GM18870 (cell line): Measurements from ENCODE around the gene ZNF609.
A peak's percentile ranks its signal among the peaks of the same experiment; 100 is the strongest.

Experiments
- ATAC-seq: cut with Tn5 transposase; IDR thresholded peaks from one replicate; pipeline ENCODE4 v1.9.1; 2021; ENCODE audit warnings: moderate library complexity; ENCODE audit not compliant: unreplicated experiment

Gene ZNF609

DNA sequence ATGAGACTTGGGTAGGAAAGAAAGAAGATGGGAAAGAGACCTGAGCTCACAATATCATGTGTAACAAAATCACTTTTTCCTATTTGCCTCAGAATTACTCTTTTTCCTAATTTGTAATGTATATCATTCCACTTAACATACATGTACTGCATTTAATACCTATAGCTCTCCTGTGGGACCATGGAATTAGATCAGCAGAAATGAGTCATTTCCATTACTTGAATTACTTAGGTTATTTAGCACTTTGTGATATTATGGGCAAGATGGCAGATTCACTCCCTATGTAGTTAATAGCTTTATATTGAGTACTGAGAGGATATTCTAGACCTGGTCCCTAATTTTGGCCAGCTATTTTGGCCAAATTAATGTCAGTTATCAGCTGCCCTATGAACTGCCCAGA lies 70.5 kb downstream of the ZNF609 start:
- no peak for ATAC-seq

DNA sequence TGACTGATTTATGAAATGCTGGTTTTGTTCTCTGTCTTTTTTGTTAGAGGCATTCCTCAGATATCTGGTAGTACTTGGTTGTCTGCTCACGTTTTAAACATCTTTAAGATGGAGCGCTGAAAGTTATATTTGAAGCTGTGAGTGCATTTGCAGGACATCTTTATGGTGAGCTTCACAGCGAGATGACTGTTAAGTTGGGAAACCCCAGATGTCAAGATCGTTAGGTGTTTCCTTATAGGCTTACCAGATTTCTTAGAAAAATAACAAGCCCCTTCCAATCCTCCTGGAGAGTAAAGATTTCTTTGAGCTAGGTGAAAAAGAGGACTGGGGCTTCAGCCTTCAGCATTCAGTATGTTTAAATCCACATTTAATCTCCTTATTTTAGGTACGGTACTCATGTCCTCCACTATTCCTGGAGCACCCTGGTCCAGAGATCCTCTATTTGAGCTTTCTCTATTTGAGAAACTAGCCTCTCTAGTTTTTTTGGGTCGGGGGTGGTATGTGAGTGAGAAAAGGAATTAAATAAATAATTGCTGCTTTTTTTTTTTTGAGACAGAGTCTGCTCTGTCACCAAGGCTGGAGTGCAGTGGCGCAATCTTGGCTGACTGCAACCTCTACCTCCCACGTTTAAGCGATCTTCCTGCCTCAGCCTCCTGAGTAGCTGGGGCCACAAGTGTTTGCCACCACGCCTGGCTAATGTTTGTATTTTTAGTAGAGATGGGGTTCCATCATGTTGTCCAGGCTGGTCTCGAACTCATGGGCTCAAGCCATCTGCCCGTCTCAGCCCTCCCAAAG lies 72.3 kb downstream of the ZNF609 start:
- ATAC-seq = no peak

DNA sequence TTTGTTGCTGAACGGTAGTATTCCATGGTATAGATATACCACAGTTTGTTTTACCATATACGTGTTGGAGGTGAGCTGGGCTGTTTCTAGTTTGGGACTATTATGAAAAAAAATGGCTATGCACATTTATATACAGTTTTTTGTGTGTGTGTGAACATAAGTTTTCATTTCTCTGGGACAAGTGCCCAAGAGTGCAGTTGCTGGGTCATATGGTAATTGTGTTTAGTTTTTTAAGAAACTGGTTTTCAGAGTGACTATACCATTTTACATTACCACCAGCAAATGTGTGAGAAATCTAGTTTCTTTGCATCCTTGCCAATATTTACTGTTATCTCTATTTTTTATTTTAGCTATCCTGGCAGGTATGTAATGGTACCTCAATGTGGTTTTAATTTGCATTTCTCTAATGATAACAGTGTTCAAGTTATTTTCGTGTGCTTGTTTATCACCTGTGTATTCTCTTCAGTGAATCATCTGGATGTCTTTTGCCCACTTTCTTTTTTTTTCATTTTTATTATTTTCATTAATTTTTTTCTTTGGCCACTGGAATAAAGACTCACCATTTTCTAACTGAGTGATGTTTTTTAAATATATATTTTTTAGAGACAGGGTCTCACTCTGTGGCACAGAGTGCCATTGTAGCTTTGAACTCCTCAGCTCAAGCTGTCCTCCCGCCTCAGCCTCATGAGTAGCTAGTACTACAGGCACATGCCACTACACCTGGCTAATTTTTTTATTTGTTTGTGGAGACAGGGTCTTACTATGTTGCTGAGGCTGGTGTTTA lies 75.3 kb downstream of the ZNF609 start:
- no peak for ATAC-seq

DNA sequence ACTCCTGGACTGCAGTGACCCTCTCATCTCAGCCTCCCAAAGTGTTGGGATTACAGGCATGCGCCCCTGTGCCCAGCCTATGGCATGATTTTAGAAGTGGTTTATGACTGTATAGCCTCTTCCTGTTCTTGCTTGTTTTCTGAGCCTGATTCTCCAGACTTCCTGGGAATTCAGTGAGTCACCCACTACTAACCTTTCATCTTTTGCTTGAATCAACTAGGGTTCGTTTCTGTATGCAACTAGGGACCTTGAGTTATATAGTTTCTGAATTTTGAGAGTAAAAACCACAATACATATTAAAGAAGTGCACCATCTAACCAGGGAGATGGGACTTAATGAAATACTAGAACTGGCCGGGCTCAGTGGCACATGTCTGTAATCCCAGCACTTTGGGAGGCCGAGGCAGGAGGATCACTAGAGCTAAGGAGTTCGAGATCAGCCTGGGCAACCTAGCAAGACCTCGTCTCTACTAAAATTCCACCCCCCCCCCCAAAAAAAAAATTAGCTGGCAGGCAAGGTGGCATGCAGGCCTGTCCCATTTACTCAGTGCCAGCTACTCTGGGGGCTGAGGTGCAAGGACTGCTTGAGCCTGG lies 76.0 kb downstream of the ZNF609 start:
- ATAC-seq = no peak

DNA sequence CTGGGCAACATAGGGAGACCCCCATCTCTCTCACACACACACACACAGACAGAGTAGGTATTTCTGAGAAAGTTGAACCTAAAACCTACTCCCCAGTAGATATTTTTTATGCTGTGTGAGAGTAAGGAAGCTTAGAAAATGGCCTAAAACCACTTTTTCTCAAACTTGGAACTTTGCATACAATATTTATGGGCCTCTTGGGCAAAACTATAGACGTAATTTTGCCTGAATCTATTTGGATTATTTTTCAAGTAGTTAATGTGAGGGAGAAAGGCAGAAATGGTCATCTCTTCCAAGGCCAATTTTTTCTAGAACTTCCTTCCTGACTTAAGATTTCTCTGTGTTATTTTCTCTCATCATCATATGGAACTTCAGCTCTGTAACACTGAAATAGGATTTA lies 81.7 kb downstream of the ZNF609 start:
- no peak for ATAC-seq

DNA sequence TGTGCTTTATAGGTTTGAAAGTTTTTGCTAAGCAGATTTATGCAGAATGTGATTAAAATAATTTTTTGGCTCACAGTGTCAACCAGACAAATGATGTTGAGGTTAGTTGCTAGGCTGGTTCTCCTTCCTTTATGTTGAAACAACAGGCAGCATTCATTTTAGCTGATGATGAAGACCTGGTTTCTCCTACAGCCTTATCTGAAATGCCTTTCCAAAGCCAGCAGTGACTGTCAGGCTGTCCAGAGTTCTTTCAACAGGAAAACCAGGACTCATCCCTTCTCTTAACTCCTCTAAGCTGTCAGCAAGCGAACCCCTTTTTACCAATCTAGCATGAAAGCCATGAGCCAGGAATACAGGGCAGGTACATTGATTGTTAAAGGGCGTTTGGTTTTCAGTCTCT lies 84.1 kb downstream of the ZNF609 start:
- ATAC-seq = no peak

DNA sequence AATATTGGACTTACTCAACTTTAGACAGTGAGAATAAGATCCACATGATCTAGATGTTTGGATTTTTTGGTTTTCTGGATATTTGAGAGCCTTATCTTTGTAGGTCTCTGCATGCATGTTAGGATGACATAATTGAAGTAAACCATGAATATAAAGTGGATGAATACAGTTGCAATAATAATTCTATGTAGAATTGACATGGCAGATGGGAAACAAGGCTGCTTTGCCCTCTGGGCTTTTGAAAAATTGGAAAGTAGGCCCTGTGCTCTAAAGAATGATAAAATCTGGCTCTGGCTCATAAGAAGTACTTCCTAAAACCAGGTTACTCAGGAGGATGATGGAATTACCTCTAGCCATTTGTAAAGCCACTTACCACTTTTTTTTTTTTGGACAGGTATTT lies 86.9 kb downstream of the ZNF609 start:
- no peak for ATAC-seq

DNA sequence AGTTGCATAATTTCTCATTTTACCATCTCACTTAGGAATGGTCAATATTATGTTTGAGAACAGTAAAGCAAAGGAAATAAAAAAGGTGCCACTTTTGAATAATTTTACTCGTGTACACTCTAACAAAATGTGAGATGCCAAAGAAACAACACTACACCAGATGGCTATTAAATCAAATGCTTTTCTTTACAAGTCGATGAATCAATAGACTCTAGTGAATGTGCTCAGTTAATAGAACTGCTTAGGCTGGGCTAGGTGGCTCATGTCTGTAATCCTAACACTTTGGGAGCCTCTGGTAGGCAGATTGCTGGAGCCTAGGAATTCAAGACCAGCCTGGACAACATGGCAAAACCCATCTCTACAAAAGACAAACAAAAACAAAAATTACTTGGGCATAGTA lies 87.9 kb downstream of the ZNF609 start:
- no peak for ATAC-seq

DNA sequence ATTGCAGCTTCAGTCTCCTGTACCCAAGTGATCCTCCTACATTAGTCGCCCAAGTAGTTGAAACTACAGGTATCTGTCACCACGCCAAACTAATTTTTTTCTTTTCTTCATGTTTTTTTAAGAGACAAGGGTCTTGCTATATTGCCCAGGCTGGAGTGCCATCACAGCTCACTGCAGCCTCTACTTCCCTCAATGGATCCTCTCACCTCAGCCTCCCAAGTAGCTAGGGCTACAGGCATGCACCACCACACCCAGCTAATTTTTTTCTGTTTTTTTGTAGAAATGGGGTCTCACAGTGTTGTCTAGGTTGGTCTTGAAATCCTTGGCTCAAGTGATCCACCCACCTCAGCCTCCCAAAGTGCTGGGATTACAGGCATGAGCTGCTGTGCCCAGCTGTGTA lies 89.5 kb downstream of the ZNF609 start:
- ATAC-seq = no peak

DNA sequence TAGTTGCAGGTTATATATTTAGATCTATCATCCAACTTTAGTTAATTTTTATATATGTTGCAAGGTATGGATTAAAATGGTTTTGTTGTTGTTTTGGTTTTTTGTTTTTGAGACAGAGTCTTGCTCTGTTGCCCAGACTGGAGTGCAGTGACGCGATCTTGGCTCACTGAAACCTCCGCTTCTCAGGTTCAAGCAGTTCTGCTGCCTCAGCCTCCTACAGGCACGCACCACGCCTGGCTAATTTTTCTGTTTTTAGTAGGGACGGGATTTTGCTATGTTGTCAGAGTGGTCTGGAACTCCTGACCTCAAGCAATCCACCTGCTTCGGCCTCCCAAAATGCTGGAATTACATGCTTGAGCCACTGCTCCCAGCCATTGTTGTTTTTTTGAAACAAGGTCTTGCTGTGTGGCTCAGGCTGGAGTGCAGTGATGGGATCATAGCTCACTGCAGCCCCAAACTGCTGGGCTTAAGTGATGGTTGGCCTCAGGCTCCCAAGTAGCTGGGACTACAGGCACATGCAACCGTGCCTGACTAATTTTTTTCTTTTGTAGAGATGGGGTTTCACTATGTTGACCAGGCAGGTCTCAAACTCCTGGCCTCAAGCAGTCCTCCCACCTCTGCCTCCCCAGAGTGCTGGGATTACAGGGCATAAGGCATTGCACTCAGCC lies 92.0 kb downstream of the ZNF609 start:
- ATAC-seq = no peak

DNA sequence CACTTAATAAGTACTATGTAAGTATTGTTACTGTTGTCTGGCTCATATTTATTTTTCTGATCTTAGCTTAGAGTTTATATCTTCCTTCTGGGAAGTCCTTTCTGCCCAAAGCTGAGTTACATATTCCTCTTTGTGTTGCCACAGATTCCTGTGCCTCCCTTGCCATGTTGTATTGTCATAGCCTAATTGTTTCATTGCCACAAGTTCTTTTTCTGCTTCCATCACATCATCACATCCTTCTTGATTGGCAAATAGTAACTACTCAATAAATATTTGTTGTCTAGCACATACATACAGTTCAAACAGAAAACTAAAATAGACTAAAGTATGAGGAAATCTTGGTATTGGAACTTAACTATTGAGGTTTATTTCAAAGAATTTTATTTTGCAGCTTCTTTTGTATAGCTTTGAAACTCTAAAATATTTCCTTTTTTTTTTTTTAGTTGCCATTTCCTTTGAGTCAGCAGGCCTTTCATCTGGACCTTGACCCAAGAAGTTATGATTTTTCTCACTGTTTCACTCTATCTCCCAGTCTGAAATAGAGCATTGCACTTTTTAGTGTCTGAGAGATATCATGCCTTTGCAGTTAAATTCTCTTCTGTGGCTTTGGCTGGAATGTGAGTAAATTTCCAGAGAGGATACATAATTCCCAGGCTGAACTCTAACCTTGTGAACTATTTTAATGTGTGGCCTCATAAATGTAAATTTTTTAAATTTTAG lies 98.2 kb downstream of the ZNF609 start:
- no peak for ATAC-seq

DNA sequence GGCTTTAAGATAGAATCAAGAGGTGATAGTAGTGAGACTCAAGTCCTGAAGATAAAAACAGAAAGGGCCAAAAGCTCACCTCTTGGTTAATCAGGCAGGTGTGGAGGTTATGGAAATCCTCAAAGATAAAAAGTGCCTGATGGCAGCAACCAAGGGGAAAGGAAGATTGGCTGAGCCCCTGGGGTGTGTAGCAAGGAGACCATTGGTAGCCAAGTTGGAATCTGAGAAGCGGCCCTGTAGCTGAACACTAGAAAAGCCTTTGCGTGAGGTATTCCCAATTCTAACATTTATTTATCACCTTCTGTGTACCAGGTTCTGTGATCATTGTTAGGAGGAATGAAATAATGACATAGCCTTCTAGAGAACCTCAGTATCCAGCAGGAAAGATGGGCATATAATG lies 98.9 kb downstream of the ZNF609 start:
- no peak for ATAC-seq

DNA sequence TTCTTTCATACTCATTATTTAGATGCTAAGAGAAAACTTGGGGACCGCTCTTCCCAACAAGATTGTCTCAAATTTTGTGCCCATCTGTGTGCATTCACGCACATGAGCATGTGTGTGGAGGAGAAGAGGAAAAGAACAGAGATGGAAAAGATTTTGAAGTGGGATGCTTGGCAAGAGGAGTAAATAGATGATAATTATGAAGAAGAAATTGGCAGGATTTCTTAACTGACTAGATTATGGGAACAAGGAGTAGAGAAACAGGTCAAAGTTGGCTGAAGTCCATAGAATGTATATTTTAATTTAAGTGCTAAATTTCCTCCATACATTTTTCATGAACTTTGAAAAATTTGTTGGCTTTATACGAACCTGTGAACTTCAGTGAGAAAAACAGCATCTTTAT lies 100.1 kb downstream of the ZNF609 start:
- no peak for ATAC-seq

DNA sequence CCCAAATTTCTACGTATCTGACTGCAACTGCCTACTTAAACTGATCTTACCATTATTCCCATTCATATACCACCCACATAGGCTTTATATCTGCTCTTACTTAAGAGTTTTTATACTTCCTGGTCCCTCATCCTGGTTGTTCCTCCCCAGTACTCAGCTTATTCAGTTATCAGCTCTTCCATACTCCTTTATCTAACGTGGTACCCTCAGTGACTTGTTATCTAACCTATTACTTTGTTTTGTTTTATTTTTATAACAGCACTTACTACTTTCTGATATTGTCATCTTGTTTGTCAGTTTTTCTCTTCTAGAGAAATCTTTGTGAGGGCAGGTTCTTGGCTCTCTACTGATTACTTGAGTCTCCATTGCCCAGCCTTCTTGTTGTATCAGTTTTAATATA lies 100.6 kb downstream of the ZNF609 start:
- ATAC-seq = no peak

DNA sequence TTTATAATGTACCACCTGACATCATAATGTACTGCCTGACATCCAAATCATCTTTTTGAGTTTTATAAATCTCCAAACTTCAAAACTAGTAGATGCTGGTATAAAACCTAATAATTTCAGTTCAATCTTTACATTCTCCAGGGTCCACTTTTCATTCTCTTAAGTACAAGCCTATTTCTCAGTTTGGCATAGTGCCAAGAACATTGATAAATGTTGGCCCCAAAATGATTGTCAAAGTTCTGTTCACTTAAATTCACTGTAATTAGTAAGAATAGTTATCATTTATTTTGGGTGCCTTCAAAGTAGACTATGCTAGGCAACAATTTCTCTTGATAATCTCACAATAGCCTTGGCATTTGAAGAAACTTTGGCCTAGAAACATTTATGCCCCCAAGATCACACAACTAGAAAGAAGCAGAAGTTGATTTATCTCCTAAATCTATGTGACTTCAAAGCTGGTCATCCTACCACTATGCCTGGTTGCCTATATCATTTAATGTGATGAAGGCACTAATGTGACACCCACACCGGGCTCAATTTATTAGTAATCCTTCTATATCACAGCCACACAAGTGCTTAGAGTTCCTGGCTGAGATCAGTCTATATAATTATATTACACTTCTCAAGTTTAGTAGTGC lies 101.7 kb downstream of the ZNF609 start:
- no peak for ATAC-seq

DNA sequence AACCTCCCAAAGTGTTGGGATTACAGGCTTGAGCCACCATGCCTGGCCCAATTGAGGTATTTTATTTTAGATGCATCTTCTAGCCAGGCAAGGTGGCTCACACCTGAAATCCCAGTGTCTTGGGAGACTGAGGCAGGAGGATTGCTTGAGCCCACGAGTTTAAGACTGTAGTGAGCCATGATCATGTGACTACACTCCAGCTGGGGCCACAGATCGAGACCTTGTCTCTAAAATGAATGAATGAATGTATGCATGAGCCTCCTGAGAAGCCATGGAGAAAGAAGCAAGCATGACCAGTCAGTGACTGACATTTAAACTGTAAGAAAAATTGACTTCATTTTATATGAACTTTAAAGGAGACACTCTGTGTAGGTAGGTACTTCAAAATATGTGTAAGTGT lies 105.7 kb downstream of the ZNF609 start:
- no peak for ATAC-seq

DNA sequence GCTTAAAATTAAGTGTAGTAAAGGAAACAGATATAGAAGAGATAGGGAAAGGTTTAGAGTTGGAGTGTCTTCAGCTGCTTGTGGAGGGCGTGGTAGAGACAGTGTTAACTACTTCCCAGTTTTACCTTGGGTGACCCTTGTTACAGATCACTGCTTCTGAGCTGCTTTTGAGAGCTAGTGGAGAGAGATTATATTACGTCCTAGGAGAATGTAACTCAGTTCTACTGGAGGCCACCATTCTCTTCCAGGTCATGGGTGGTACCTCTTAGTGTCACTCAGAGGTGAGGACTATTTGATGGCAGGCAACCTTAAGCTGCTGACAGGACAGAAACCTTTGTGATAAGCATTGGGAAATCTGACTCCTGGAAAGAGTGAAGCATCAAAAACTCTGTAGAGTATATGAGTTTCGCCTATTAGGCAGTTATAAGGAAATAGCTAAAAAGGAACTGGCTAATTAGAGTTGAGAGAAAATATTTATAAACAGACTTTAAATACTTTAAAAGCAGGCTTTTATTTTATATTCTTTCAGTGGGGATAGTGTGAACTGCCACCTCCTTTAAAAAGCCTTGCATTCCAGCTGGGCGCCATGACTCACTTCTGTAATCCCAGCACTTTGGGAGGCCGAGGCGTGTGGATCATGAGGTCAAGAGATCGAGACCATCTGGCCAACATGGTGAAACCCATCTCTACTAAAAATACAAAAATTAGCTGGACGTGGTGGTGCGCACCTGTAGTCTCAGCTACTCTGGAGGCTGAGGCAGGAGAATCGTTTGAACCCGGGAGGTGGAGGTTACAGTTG lies 106.5 kb downstream of the ZNF609 start:
- ATAC-seq = no peak

DNA sequence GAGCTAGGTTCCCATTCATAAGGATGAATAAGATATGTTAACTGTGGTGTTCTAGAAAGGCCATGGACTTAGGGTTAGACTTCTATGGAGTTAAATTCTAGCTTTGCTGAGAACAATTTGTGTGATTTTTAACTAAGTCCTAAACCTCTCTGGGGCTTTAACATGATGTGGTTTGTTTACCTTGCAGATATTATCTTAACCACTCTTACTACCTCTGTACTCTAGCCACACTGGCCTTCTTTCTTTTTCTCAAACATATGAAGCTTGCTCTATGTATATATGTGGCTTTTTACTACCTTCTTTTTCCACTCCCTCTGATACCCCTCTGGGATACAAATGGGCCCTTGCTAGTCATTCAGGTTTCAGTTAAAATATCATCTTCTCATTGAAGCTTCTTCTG lies 108.4 kb downstream of the ZNF609 start:
- no peak for ATAC-seq

DNA sequence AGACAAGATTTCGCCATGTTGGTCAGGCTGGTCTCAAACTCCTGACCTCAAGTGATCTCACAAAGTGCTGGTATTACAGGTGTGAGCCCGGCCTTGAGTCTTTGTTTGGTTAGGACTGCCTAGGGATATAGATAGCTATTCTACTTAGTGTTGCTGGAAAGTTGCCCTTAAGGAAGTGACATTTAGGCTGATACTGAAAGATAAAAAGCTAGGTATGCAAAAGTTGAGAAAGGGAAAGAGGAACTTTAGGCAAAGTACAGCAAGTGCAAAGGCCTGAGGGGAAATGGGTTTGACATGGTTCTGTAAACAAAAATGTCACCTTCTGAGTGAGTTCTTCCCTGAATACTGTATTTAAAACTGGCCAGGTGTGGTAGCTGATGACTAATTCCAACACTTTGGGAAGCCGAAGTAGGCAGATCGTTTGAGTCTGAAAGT lies 111.5 kb downstream of the ZNF609 start:
- peak; percentile 63 for ATAC-seq

DNA sequence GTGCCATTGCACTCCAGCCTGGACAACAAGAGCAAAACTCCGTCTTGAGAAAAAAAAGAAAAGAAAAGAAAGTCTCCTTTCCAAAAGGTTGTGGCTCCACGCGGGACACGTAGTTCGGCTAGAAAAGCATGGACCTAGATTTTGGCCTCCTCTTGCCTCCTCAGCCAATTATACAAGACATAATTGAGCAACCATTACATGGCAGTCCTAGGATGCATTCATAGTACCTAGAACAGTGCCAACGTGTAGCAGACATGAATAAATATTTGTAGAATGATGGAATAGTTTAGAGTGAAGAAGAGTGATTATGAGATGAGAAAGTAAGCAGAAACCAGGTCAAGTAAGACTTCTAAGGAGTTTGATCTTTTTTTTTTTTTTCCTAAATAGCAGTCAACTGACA lies 112.5 kb downstream of the ZNF609 start:
- no peak for ATAC-seq
